ENCODE data around the gene CLCN3.

The CLCN3 gene

GRCh38 chr4:169741569-169741968 is 121.2 kb downstream of the CLCN3 start:
- Histone ChIP-seq H3K9me3 (ENCODE audit: control insufficient read depth, low read length) (no peaks in the 10 kb centered on the region), H3K4me2 (ENCODE audit: low read length) (no peak overlapping the region), H3K79me2 (no peaks in the 10 kb centered on the region), H3K27me3 (ENCODE audit: control insufficient read depth, insufficient read depth, low read length) (no peaks in the 10 kb centered on the region), H3K9ac (no peak overlapping the region), H2AFZ (no peak overlapping the region), H3K4me1 (no peaks in the 10 kb centered on the region), H3K27ac (no peak overlapping the region), H3K36me3 (ENCODE audit: control insufficient read depth, insufficient read depth, low read length) (no peaks in the 10 kb centered on the region), H3K4me3 (ENCODE audit: low read depth, low read length) (no peak overlapping the region)
- TF ChIP-seq CTCF (IDR thresholded peaks at IDR 0.05) = no peak

GRCh38 chr4:169744601-169745000 is 124.2 kb downstream of the CLCN3 start:
- Histone ChIP-seq H3K9ac (no peak overlapping the region), H3K36me3 (ENCODE audit: control insufficient read depth, insufficient read depth, low read length) (no peaks in the 10 kb centered on the region), H3K9me3 (ENCODE audit: control insufficient read depth, low read length) (no peaks in the 10 kb centered on the region), H3K27ac (no peak overlapping the region), H2AFZ (no peak overlapping the region), H3K4me3 (ENCODE audit: low read depth, low read length) (no peak overlapping the region), H3K27me3 (ENCODE audit: control insufficient read depth, insufficient read depth, low read length) (no peaks in the 10 kb centered on the region), H3K79me2 (no peaks in the 10 kb centered on the region), H3K4me1 (no peaks in the 10 kb centered on the region), H3K4me2 (ENCODE audit: low read length) (no peak overlapping the region)
- TF ChIP-seq CTCF (IDR thresholded peaks at IDR 0.05) = no peak

DNA sequence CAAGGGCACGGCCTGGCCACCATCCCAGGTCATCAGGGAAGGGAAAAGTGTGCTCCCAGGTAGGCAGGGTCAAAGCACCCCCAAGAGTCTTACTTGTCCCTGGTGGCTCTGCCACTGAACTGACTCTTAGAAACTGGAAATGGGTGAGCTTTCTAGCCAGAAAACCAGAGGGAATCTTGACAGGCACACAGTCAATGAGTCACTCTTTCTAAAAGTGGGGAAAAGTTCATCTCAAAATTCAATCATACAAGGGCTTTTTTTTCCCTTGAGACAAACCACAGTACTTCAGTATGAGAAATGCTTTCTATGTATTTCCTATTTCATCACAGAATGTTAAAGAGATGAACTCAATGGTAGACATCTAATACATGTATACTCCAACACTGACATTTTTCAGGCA is 124.9 kb downstream of the CLCN3 start:
- Histone ChIP-seq H3K9ac (no peak overlapping the region), H3K4me1 (no peaks in the 10 kb centered on the region), H3K79me2 (no peaks in the 10 kb centered on the region), H3K36me3 (ENCODE audit: control insufficient read depth, insufficient read depth, low read length) (no peaks in the 10 kb centered on the region), H3K27me3 (ENCODE audit: control insufficient read depth, insufficient read depth, low read length) (no peaks in the 10 kb centered on the region), H2AFZ (no peak overlapping the region), H3K4me2 (ENCODE audit: low read length) (no peak overlapping the region), H3K4me3 (ENCODE audit: low read depth, low read length) (no peak overlapping the region), H3K27ac (no peak overlapping the region), H3K9me3 (ENCODE audit: control insufficient read depth, low read length) (no peaks in the 10 kb centered on the region)
- TF ChIP-seq CTCF (IDR thresholded peaks at IDR 0.05) = no peak

GRCh38 chr4:169756971-169757574 is 136.7 kb downstream of the CLCN3 start:
- H3K27me3 ChIP-seq (ENCODE audit: control insufficient read depth, insufficient read depth, low read length) = no peaks in the 10 kb centered on the region
- H3K9ac ChIP-seq = peak overlapping the region; percentile 37
- H3K9me3 ChIP-seq (ENCODE audit: control insufficient read depth, low read length) = no peaks in the 10 kb centered on the region
- H3K36me3 ChIP-seq (ENCODE audit: control insufficient read depth, insufficient read depth, low read length) = no peaks in the 10 kb centered on the region
- peaks cover 2% of the 10 kb centered on the region for H3K4me1 ChIP-seq
- peak overlapping the region; percentile 82 for H2AFZ ChIP-seq
- H3K79me2 ChIP-seq = no peaks in the 10 kb centered on the region
- H3K27ac ChIP-seq = peak overlapping the region; percentile 39
- peak overlapping the region; percentile 89 for H3K4me3 ChIP-seq (ENCODE audit: low read depth, low read length)
- TF ChIP-seq CTCF (IDR thresholded peaks at IDR 0.05) = no peak
- peak overlapping the region; percentile 81 for H3K4me2 ChIP-seq (ENCODE audit: low read length)

DNA sequence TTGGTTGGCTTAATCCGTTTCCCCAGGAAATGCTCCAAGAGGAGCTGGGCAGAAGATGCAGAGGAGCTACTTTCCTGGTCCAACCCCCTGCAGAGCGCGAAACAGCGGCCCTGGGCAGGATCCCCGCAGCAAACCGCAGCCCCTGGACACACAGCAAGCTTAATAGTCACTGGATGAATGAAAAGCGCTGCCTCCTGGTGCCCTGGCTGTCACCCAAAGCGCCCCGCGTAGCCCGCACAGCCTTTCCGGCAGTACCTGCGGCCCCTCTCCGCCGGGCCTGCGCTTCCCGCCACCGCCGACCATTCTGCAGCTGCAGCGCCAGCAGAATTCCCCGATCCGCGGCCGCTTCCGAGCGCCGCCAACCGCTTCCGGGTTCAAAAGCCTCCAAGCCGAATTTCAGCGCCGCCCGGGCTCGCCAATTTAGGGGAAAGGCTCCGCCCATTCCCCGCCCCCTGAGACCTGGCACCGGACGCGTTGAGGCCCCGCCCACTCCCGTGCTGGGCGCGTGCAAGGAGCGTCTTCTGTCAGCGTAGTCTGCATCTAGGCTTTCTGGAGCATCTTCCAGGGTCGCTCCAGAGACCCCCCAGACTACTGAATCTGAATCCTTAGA is 137.3 kb downstream of the CLCN3 start, which contains the start of gene HPF1:
Gene HPF1, minus strand, starts transcription at position 370 of the 610 bp plus-strand sequence. Its CDS starts 67 bp downstream, at position 303.
- no peaks in the 10 kb centered on the region for H3K9me3 ChIP-seq (ENCODE audit: control insufficient read depth, low read length)
- H3K79me2 ChIP-seq = no peaks in the 10 kb centered on the region
- H3K27ac ChIP-seq = peak within 1 kb of the TSS; percentile 39
- no peaks in the 10 kb centered on the region for H3K36me3 ChIP-seq (ENCODE audit: control insufficient read depth, insufficient read depth, low read length)
- peak within 1 kb of the TSS; percentile 81 for H3K4me2 ChIP-seq (ENCODE audit: low read length)
- H2AFZ ChIP-seq = peak within 1 kb of the TSS; percentile 82
- TF ChIP-seq CTCF (IDR thresholded peaks at IDR 0.05) = no peak
- peak within 1 kb of the TSS; percentile 37 for H3K9ac ChIP-seq
- H3K4me1 ChIP-seq = peaks cover 2% of the 10 kb centered on the region
- no peaks in the 10 kb centered on the region for H3K27me3 ChIP-seq (ENCODE audit: control insufficient read depth, insufficient read depth, low read length)
- peak within 1 kb of the TSS; percentile 89 for H3K4me3 ChIP-seq (ENCODE audit: low read depth, low read length)

Measured in parathyroid adenoma (tissue), 2 donors.